HCT116 (cell line): ENCODE measurements around the gene NIPA2. TPM values are rescaled to one million over a fixed set of nuclear protein-coding genes. Genes with fewer than 3 reads are reported as not detected.

ENCODE experiments used
- ATAC-seq: fragments of 200-7000 bp; cut with Tn5 transposase; 2 replicates; pipeline ENCODE4 v1.9.1; 2020; ENCODE audit warnings: mild to moderate bottlenecking, moderate library complexity
- BruUV-seq: library from RNA; stranded (reverse); fragments of 400-500 nt; replicated peaks from 2 replicates; lab custom pipeline; 2021; lab: Mats Ljungman, UMichigan
- CTCF ChIA-PET: fragments of 300-600 bp; sonication (Branson Sonifier 250); formaldehyde crosslinking; loops from one replicate; lab custom pipeline; 2021; ENCODE audit warnings: antibody characterized with exemption; lab: Charles Lee
- POLR2A ChIA-PET: fragments of 300-600, 350-600 bp; sonication (Branson Sonifier 250); formaldehyde crosslinking; loops from one replicate; lab custom pipeline; 2021; ENCODE audit warnings: antibody characterized with exemption; lab: Charles Lee
- RAD21 ChIA-PET, 2 experiments: fragments of 300-600 bp; sonication (Branson Sonifier 250); formaldehyde crosslinking; loops; one replicate each; lab custom pipeline; 2023; ENCODE audit warnings: low total read pairs in 2 of 2; ENCODE audit not compliant: uncharacterized antibody in 2 of 2, unreplicated experiment in 2 of 2, low non-redundant PET in 1 of 2; lab: Charles Lee
- DNase-seq: peaks from one replicate; pipeline ENCODE4 v3.0.0-alpha.2; 2010; ENCODE audit warnings: low read depth, low spot score
- H2AFZ ChIP-seq: fragments of 200-600 bp; shearing (Covaris generic), sonication (generic); 2 replicates; pipeline ENCODE4 v1.6.1; 2017; ENCODE audit warnings: low read depth, mixed run types, mixed read lengths, antibody characterized with exemption, low read length; ENCODE audit not compliant: poor library complexity, severe bottlenecking
- H3K27ac ChIP-seq: 2 replicates; pipeline ENCODE4 v1.5.1; 2012; ENCODE audit warnings: low read depth, low read length
- H3K27me3 ChIP-seq: fragments of 200-600 bp; sonication (generic); 2 replicates; pipeline ENCODE4 v1.6.1; 2016; ENCODE audit warnings: mixed run types, low read length, mixed read lengths; ENCODE audit not compliant: insufficient read depth
- H3K36me3 ChIP-seq, 2 experiments: fragments of 200-500 bp in 1 of 2; fragments of 200-600 bp in 1 of 2; sonication (Bioruptor generic) in 1 of 2; sonication (generic) in 1 of 2; 2 replicates each; pipeline versions ENCODE4 v1.5.1 to v1.6.1; 2014 to 2016; ENCODE audit warnings: low read length in 2 of 2, inconsistent platforms in 1 of 2, mixed read lengths in 1 of 2, mixed run types in 1 of 2; ENCODE audit not compliant: insufficient read depth in 2 of 2, control insufficient read depth in 1 of 2
- H3K4me1 ChIP-seq, 2 experiments: fragments of 200-600 bp in 1 of 2; sonication (generic) in 1 of 2; 2 replicates each; pipeline versions ENCODE4 v1.5.1 to v1.6.1; 2012 to 2017; ENCODE audit warnings: low read length in 2 of 2, inconsistent platforms in 1 of 2, mild to moderate bottlenecking in 1 of 2, mixed read lengths in 1 of 2, mixed run types in 1 of 2, moderate library complexity in 1 of 2; ENCODE audit not compliant: insufficient read depth in 2 of 2, control insufficient read depth in 1 of 2
- H3K4me2 ChIP-seq: fragments of 200-600 bp; sonication (generic); 2 replicates; pipeline ENCODE4 v1.6.1; 2017; ENCODE audit warnings: mixed run types, low read length, mixed read lengths
- H3K4me3 ChIP-seq, 2 experiments: fragments of 200-600 bp in 1 of 2; sonication (generic) in 1 of 2; replicated peaks in 1 of 2; 2 replicates each; pipeline ENCODE4 v1.5.1; 2011 to 2016; ENCODE audit warnings: low read length in 2 of 2, control low read depth in 1 of 2, low read depth in 1 of 2, mild to moderate bottlenecking in 1 of 2, mixed read lengths in 1 of 2, mixed run types in 1 of 2
- H3K79me2 ChIP-seq: fragments of 200-600 bp; sonication (generic); 2 replicates; pipeline ENCODE4 v1.6.1; 2017; ENCODE audit warnings: mild to moderate bottlenecking, mixed run types, low read length, moderate library complexity, mixed read lengths; ENCODE audit not compliant: insufficient read depth
- H3K9ac ChIP-seq: fragments of 200-600 bp; sonication (generic); 2 replicates; pipeline ENCODE4 v1.6.1; 2016; ENCODE audit warnings: low read length, mixed read lengths
- H3K9me2 ChIP-seq: fragments of 200-600 bp; sonication (generic), shearing (Covaris generic); 2 replicates; pipeline ENCODE4 v1.6.1; 2017; ENCODE audit warnings: mixed run types, mild to moderate bottlenecking, moderate library complexity; ENCODE audit not compliant: insufficient read depth
- H3K9me3 ChIP-seq, 2 experiments: fragments of 200-500 bp in 1 of 2; fragments of 200-600 bp in 1 of 2; sonication (Bioruptor generic) in 1 of 2; sonication (generic) in 1 of 2; 2 replicates each; pipeline ENCODE4 v1.6.1; 2014 to 2017; ENCODE audit warnings: low read length in 2 of 2, mixed read lengths in 2 of 2, inconsistent platforms in 1 of 2, low read depth in 1 of 2, mild to moderate bottlenecking in 1 of 2, mixed run types in 1 of 2, moderate library complexity in 1 of 2; ENCODE audit not compliant: control insufficient read depth in 1 of 2, insufficient read depth in 1 of 2
- H4K20me1 ChIP-seq: fragments of 200-600 bp; sonication (generic), shearing (Covaris generic); 2 replicates; pipeline ENCODE4 v1.6.1; 2017; ENCODE audit warnings: mixed run types, mild to moderate bottlenecking, moderate library complexity; ENCODE audit not compliant: insufficient read depth
- CTCF ChIP-seq, 3 experiments: fragments of 200-600 bp in 1 of 3; sonication (generic) in 1 of 3; IDR thresholded peaks in 2 of 3; conservative IDR thresholded peaks in 1 of 3; 2 replicates each; pipeline ENCODE4 v1.5.1; 2012 to 2017; ENCODE audit warnings: low read depth in 2 of 3, low read length in 2 of 3, antibody characterized with exemption in 1 of 3, borderline replicate concordance in 1 of 3, control low read depth in 1 of 3, mild to moderate bottlenecking in 1 of 3, mixed read lengths in 1 of 3, mixed run types in 1 of 3, moderate library complexity in 1 of 3; ENCODE audit not compliant: insufficient read depth in 1 of 3
- ELF1 ChIP-seq: IDR thresholded peaks from 2 replicates; pipeline ENCODE4 v1.6.1; 2012; ENCODE audit warnings: low read depth, borderline replicate concordance
- EZH2 ChIP-seq: fragments of 200-600 bp; sonication (generic); IDR thresholded peaks from 2 replicates; pipeline ENCODE4 v1.6.1; 2017; ENCODE audit warnings: antibody characterized with exemption, mixed run types
- EZH2phosphoT487 ChIP-seq: fragments of 200-600 bp; IDR thresholded peaks from 2 replicates; pipeline ENCODE4 v1.6.1; 2018; ENCODE audit warnings: antibody characterized with exemption, borderline replicate concordance
- JUND ChIP-seq: IDR thresholded peaks from 2 replicates; pipeline ENCODE4 v1.6.1; 2012
- POLR2AphosphoS5 ChIP-seq: IDR thresholded peaks from 2 replicates; pipeline ENCODE4 v1.6.1; 2011; ENCODE audit warnings: mild to moderate bottlenecking, low read depth, low read length, moderate library complexity
- RAD21 ChIP-seq: IDR thresholded peaks from 2 replicates; pipeline ENCODE4 v1.6.1; 2012; ENCODE audit warnings: low read depth, mild to moderate bottlenecking
- REST ChIP-seq: IDR thresholded peaks from 2 replicates; pipeline ENCODE4 v1.6.1; 2012; ENCODE audit warnings: low read depth
- TCF7L2 ChIP-seq: IDR thresholded peaks from 2 replicates; pipeline ENCODE4 v1.7.0; 2011; ENCODE audit warnings: borderline replicate concordance, inconsistent platforms; ENCODE audit not compliant: insufficient read depth, insufficient read length; ENCODE audit errors: extremely low read depth
- ZNF274 ChIP-seq: fragments of 200-500 bp; sonication (Bioruptor generic); IDR thresholded peaks from 2 replicates; pipeline ENCODE4 v1.6.1; 2014; ENCODE audit warnings: mild to moderate bottlenecking, low read depth, low read length, inconsistent platforms
- intact Hi-C: fragments of 100-400 bp; cut with micrococcal nuclease; formaldehyde crosslinking; loops from 2 replicates; pipeline ENCODE4 v1.10.0; 2022
- total RNA-seq: library from RNA; stranded (reverse); gene quantifications from one replicate; pipeline ENCODE4 v1.2.1, GENCODE V29; 2021; ENCODE audit not compliant: unreplicated experiment
- TF ChIP-seq, protein P1 (sequence below): IDR thresholded peaks from 2 replicates; pipeline ENCODE4 v1.6.1; 2012
- TF ChIP-seq, protein P2 (sequence below): IDR thresholded peaks from 2 replicates; pipeline ENCODE4 v1.6.1; 2011; ENCODE audit warnings: mild to moderate bottlenecking, low read length, moderate library complexity; ENCODE audit not compliant: insufficient replicate concordance; ENCODE audit errors: extremely low read depth
- TF ChIP-seq, protein P3 (sequence below): IDR thresholded peaks from 2 replicates; pipeline ENCODE4 v1.6.1; 2012

Gene NIPA2
- total RNA-seq, 1 experiment from 2014 or later = 54.4 TPM

DNA sequence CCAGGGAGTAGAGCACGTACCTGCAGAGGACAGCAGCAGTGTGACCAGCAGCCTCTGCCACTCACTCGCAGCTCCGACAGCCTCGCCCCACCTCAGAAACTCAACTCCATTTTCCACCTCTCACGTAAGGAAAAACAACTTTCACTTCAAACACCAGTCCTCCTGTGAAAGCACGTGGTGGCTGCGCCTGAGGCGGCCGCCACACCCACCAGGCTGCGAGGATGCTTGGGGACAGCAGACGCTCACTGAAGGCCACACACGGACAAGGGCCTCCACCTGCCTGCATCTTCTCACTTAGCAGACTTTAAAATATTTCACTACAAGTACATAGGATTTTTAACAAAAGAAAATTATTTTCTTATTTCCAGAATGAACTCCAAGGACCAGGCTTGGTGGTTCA is 73.8 kb downstream of the NIPA2 start:
- H3K4me2 ChIP-seq = no peak overlapping the region
- ATAC-seq = no peak
- TF ChIP-seq RAD21 (no peak), EZH2 (no peak), REST (no peak), CTCF (IDR thresholded peaks at IDR 0.05 in 2 of 3, conservative IDR thresholded peaks at IDR 0.05 in 1 of 3; ENCODE audit: borderline replicate concordance in 1 of 3, insufficient read depth in 1 of 3, low read depth in 2 of 3, low read length in 2 of 3) (no peak), ZNF274 (no peak), JUND (no peak), POLR2AphosphoS5 (no peak), ELF1 (no peak), TCF7L2 (no peak), EZH2phosphoT487 (no peak)
- TF ChIP-seq, protein P1, sequence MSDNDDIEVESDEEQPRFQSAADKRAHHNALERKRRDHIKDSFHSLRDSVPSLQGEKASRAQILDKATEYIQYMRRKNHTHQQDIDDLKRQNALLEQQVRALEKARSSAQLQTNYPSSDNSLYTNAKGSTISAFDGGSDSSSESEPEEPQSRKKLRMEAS = no peak
- TF ChIP-seq, protein P2, sequence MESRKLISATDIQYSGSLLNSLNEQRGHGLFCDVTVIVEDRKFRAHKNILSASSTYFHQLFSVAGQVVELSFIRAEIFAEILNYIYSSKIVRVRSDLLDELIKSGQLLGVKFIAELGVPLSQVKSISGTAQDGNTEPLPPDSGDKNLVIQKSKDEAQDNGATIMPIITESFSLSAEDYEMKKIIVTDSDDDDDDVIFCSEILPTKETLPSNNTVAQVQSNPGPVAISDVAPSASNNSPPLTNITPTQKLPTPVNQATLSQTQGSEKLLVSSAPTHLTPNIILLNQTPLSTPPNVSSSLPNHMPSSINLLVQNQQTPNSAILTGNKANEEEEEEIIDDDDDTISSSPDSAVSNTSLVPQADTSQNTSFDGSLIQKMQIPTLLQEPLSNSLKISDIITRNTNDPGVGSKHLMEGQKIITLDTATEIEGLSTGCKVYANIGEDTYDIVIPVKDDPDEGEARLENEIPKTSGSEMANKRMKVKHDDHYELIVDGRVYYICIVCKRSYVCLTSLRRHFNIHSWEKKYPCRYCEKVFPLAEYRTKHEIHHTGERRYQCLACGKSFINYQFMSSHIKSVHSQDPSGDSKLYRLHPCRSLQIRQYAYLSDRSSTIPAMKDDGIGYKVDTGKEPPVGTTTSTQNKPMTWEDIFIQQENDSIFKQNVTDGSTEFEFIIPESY = no peak
- TF ChIP-seq, protein P3, sequence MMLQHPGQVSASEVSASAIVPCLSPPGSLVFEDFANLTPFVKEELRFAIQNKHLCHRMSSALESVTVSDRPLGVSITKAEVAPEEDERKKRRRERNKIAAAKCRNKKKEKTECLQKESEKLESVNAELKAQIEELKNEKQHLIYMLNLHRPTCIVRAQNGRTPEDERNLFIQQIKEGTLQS = no peak
- TF ChIP-seq, all 23 proteins: peak for 0
- peaks cover 23 to 49% of the 10 kb centered on the region in 2 experiments for H3K36me3 ChIP-seq
- H2AFZ ChIP-seq = no peak overlapping the region
- DNase-seq = no peak
- H3K4me1 ChIP-seq = peaks cover 11 to 27% of the 10 kb centered on the region in 2 experiments
- no peaks in the 10 kb centered on the region for H4K20me1 ChIP-seq
- H3K9me3 ChIP-seq = no peaks in the 10 kb centered on the region
- H3K9ac ChIP-seq = no peak overlapping the region
- no peak overlapping the region for H3K4me3 ChIP-seq
- POLR2A ChIA-PET = no interaction called here
- no TSS peak for BruUV-seq
- no peak overlapping the region for H3K27ac ChIP-seq
- no peaks in the 10 kb centered on the region for H3K9me2 ChIP-seq
- CTCF ChIA-PET = no interaction called here
- intact Hi-C loops = no loop called here
- RAD21 ChIA-PET = no interaction called here
- H3K79me2 ChIP-seq = no peaks in the 10 kb centered on the region
- no peaks in the 10 kb centered on the region for H3K27me3 ChIP-seq
